H9 (cell line): ENCODE data around the gene ARHGEF9. TPM values are rescaled to one million over a fixed set of nuclear protein-coding genes. Genes with fewer than 3 reads are reported as not detected.

ENCODE experiments used
- DNase-seq: peaks from one replicate; pipeline ENCODE4 v3.0.0-alpha.2; 2017
- H2AFZ ChIP-seq: one replicate; pipeline ENCODE4 v1.6.1; 2013; ENCODE audit warnings: mild to moderate bottlenecking, low read length, control low read depth, moderate library complexity
- H2AK5ac ChIP-seq: 2 replicates; pipeline ENCODE4 v1.6.1; 2013; ENCODE audit warnings: low read length, control low read depth, mixed read lengths; ENCODE audit not compliant: insufficient read length
- H2BK120ac ChIP-seq: one replicate; pipeline ENCODE4 v1.6.1; 2013; ENCODE audit warnings: low read depth, mild to moderate bottlenecking, low read length, control low read depth, inconsistent platforms; ENCODE audit not compliant: poor library complexity, severe bottlenecking
- H2BK12ac ChIP-seq: 2 replicates; pipeline ENCODE4 v1.6.1; 2013; ENCODE audit warnings: low read length, control low read depth, mixed read lengths, low read depth; ENCODE audit not compliant: insufficient read length
- H2BK15ac ChIP-seq: 2 replicates; pipeline ENCODE4 v1.6.1; 2013; ENCODE audit warnings: low read depth, low read length, control low read depth
- H2BK20ac ChIP-seq: one replicate; pipeline ENCODE4 v1.6.1; 2013; ENCODE audit warnings: low read depth, mild to moderate bottlenecking, low read length, control low read depth, inconsistent platforms; ENCODE audit not compliant: poor library complexity, severe bottlenecking
- H2BK5ac ChIP-seq: 2 replicates; pipeline ENCODE4 v1.6.1; 2013; ENCODE audit warnings: low read length, control low read depth, mixed read lengths; ENCODE audit not compliant: insufficient read length
- H3K14ac ChIP-seq: 2 replicates; pipeline ENCODE4 v1.6.1; 2013; ENCODE audit warnings: low read length, control low read depth; ENCODE audit not compliant: insufficient read depth
- H3K18ac ChIP-seq: 2 replicates; pipeline ENCODE4 v1.6.1; 2013; ENCODE audit warnings: low read depth, mild to moderate bottlenecking, mixed read lengths, low read length, control low read depth; ENCODE audit not compliant: insufficient read length
- H3K23ac ChIP-seq: 2 replicates; pipeline ENCODE4 v1.6.1; 2013; ENCODE audit warnings: low read length, control low read depth, mixed read lengths, low read depth; ENCODE audit not compliant: insufficient read length
- H3K23me2 ChIP-seq: 2 replicates; pipeline ENCODE4 v1.6.1; 2013; ENCODE audit warnings: low read depth, mild to moderate bottlenecking, mixed read lengths, low read length, control low read depth; ENCODE audit not compliant: insufficient read length, poor library complexity, severe bottlenecking
- H3K27ac ChIP-seq: 2 replicates; pipeline ENCODE4 v1.5.1; 2013; ENCODE audit warnings: low read length, control low read depth, mixed read lengths, low read depth; ENCODE audit not compliant: insufficient read length
- H3K27me3 ChIP-seq: 2 replicates; pipeline ENCODE4 v1.6.1; 2013; ENCODE audit warnings: low read length, control low read depth, inconsistent platforms; ENCODE audit not compliant: insufficient read depth
- H3K4ac ChIP-seq: 2 replicates; pipeline ENCODE4 v1.6.1; 2013; ENCODE audit warnings: low read depth, mild to moderate bottlenecking, control low read depth, inconsistent platforms, low read length, moderate library complexity
- H3K4me1 ChIP-seq: 2 replicates; pipeline ENCODE4 v1.6.1; 2013; ENCODE audit warnings: low read length, control low read depth, inconsistent platforms; ENCODE audit not compliant: insufficient read depth
- H3K4me2 ChIP-seq: 2 replicates; pipeline ENCODE4 v1.6.1; 2013; ENCODE audit warnings: low read length, control low read depth, mixed read lengths; ENCODE audit not compliant: insufficient read length, insufficient read depth
- H3K56ac ChIP-seq: 2 replicates; pipeline ENCODE4 v1.6.1; 2013; ENCODE audit warnings: low read depth, mild to moderate bottlenecking, mixed read lengths, low read length, control low read depth; ENCODE audit not compliant: insufficient read length
- H3K79me1 ChIP-seq: 2 replicates; pipeline ENCODE4 v1.6.1; 2013; ENCODE audit warnings: low read depth, mild to moderate bottlenecking, moderate library complexity, low read length, control low read depth, inconsistent platforms; ENCODE audit not compliant: insufficient read depth, poor library complexity, severe bottlenecking
- H3K79me2 ChIP-seq: 2 replicates; pipeline ENCODE4 v1.6.1; 2013; ENCODE audit warnings: low read length, control low read depth, inconsistent platforms; ENCODE audit not compliant: insufficient read depth
- H3K9ac ChIP-seq: 2 replicates; pipeline ENCODE4 v1.6.1; 2013; ENCODE audit warnings: low read length, control low read depth, mixed read lengths; ENCODE audit not compliant: insufficient read length; ENCODE audit errors: extremely low read depth
- H3K9me3 ChIP-seq: one replicate; pipeline ENCODE4 v1.6.1; 2013; ENCODE audit warnings: low read depth, low read length, inconsistent platforms; ENCODE audit not compliant: control insufficient read depth
- H3T11ph ChIP-seq: one replicate; pipeline ENCODE4 v1.6.1; 2013; ENCODE audit warnings: mild to moderate bottlenecking, low read length, control low read depth, inconsistent platforms
- H4K20me1 ChIP-seq: one replicate; pipeline ENCODE4 v1.6.1; 2013; ENCODE audit not compliant: control insufficient read depth, insufficient read length, insufficient read depth
- H4K5ac ChIP-seq: 2 replicates; pipeline ENCODE4 v1.6.1; 2013; ENCODE audit warnings: low read depth, mild to moderate bottlenecking, mixed read lengths, low read length, control low read depth; ENCODE audit not compliant: insufficient read length
- H4K8ac ChIP-seq: replicated peaks from 2 replicates; pipeline ENCODE4 v1.6.1; 2013; ENCODE audit warnings: low read length, control low read depth, mixed read lengths, low read depth; ENCODE audit not compliant: insufficient read length
- H4K91ac ChIP-seq: 2 replicates; pipeline ENCODE4 v1.6.1; 2013; ENCODE audit warnings: low read depth, mild to moderate bottlenecking, moderate library complexity, mixed read lengths, low read length, control low read depth; ENCODE audit not compliant: insufficient read length
- H3K27ac Mint-ChIP-seq, 3 experiments: 2 replicates in 2 of 3; 3 replicates in 1 of 3; pipeline ENCODE4 v1.8.0; 2020 to 2021; ENCODE audit warnings: mixed read lengths in 3 of 3, mild to moderate bottlenecking in 1 of 3, moderate library complexity in 1 of 3
- H3K27me3 Mint-ChIP-seq: 2 replicates; pipeline ENCODE4 v1.8.0; 2021; ENCODE audit warnings: low read depth, mild to moderate bottlenecking, moderate library complexity, mixed read lengths
- H3K36me3 Mint-ChIP-seq, 3 experiments: 2 replicates in 2 of 3; 3 replicates in 1 of 3; pipeline ENCODE4 v1.8.0; 2020 to 2021; ENCODE audit warnings: low read depth in 3 of 3, mixed read lengths in 3 of 3; ENCODE audit not compliant: insufficient read depth in 1 of 3
- H3K4me1 Mint-ChIP-seq, 2 experiments: 2 replicates each; pipeline ENCODE4 v1.8.0; 2020; ENCODE audit warnings: mixed read lengths in 2 of 2
- H3K4me3 Mint-ChIP-seq, 2 experiments: 2 replicates in 1 of 2; 3 replicates in 1 of 2; pipeline ENCODE4 v1.8.0; 2020 to 2021; ENCODE audit warnings: mild to moderate bottlenecking in 2 of 2, mixed read lengths in 2 of 2, moderate library complexity in 1 of 2
- H3K9me3 Mint-ChIP-seq, 2 experiments: 2 replicates in 1 of 2; 3 replicates in 1 of 2; pipeline ENCODE4 v1.8.0; 2020; ENCODE audit warnings: mild to moderate bottlenecking in 2 of 2, mixed read lengths in 2 of 2, moderate library complexity in 1 of 2
- total RNA-seq: library from RNA; stranded (reverse); gene quantifications from 2 replicates; pipeline ENCODE4 v1.2.1, GENCODE V29; 2021
- TF ChIP-seq, protein P1 (sequence below): fragments of 200-600 bp; sonication (generic); conservative IDR thresholded peaks from 3 replicates; pipeline ENCODE4 v1.8.0; 2021; ENCODE audit warnings: antibody characterized with exemption, mild to moderate bottlenecking

Gene ARHGEF9
- total RNA-seq, 1 experiment from 2014 or later: 26.4 TPM

DNA sequence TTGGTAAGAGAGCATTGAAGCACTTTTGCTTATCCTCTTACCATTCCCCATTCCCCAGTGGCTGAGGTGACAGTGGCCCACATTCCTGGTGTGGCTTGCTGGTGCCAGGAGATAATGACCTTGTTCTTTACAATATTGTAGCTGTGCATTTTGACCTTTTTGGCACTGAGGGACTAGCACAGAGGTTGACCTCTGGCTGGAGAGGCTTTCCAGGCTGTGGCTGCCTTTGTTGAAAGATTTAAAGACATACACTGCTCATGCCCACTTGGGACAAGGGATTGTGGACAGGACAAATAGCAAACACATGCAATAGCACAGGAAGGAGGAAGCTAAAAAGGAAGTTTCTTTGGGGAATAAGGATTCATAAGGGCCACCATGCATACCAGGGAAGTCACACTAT lies 65.4 kb downstream of the ARHGEF9 start:
- H3K36me3 Mint-ChIP-seq: peaks cover 21 to 25% (median 24%) of the 10 kb centered on the region in 3 experiments; a peak in 6 of 7 replicates
- Histone ChIP-seq H2BK15ac (no peak overlapping the region), H3K14ac (no peak overlapping the region), H2AK5ac (no peak overlapping the region), H2BK20ac (no peak overlapping the region), H3K56ac (no peak overlapping the region), H3T11ph (no peak overlapping the region), H3K4me2 (no peak overlapping the region), H3K4ac (no peak overlapping the region), H4K91ac (no peak overlapping the region), H2AFZ (no peak overlapping the region), H3K23ac (no peak overlapping the region), H2BK5ac (no peak overlapping the region), H3K9me3 (peaks cover 44% of the 10 kb centered on the region), H4K8ac (no peak overlapping the region), H3K9ac (no peak overlapping the region), H3K79me2 (no peaks in the 10 kb centered on the region), H3K27me3 (no peaks in the 10 kb centered on the region), H3K79me1 (peaks cover 3% of the 10 kb centered on the region), H4K20me1 (no peaks in the 10 kb centered on the region), H3K4me1 (peaks cover 4% of the 10 kb centered on the region; the same call in 1 of the 2 replicates), H3K18ac (no peak overlapping the region), H4K5ac (no peak overlapping the region), H3K27ac (no peak overlapping the region), H2BK12ac (no peak overlapping the region), H2BK120ac (no peak overlapping the region), H3K23me2 (no peaks in the 10 kb centered on the region)
- DNase-seq: no peak
- TF ChIP-seq, protein P1, sequence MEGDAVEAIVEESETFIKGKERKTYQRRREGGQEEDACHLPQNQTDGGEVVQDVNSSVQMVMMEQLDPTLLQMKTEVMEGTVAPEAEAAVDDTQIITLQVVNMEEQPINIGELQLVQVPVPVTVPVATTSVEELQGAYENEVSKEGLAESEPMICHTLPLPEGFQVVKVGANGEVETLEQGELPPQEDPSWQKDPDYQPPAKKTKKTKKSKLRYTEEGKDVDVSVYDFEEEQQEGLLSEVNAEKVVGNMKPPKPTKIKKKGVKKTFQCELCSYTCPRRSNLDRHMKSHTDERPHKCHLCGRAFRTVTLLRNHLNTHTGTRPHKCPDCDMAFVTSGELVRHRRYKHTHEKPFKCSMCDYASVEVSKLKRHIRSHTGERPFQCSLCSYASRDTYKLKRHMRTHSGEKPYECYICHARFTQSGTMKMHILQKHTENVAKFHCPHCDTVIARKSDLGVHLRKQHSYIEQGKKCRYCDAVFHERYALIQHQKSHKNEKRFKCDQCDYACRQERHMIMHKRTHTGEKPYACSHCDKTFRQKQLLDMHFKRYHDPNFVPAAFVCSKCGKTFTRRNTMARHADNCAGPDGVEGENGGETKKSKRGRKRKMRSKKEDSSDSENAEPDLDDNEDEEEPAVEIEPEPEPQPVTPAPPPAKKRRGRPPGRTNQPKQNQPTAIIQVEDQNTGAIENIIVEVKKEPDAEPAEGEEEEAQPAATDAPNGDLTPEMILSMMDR: no peak
- H3K27me3 Mint-ChIP-seq: no peaks in the 10 kb centered on the region
- H3K4me1 Mint-ChIP-seq: peaks cover 13% of the 10 kb centered on the region in 2 experiments
- peaks cover 41 to 50% of the 10 kb centered on the region in 2 experiments for H3K9me3 Mint-ChIP-seq
- no peak overlapping the region for H3K27ac Mint-ChIP-seq
- H3K4me3 Mint-ChIP-seq: no peak overlapping the region
